DMS79 (cell line): ENCODE results near the gene NPRL2.

Experiments used
- DNase-seq: peaks from one replicate; lab custom pipeline; 2025; lab: John Stamatoyannopoulos, UW

Gene NPRL2

DNA sequence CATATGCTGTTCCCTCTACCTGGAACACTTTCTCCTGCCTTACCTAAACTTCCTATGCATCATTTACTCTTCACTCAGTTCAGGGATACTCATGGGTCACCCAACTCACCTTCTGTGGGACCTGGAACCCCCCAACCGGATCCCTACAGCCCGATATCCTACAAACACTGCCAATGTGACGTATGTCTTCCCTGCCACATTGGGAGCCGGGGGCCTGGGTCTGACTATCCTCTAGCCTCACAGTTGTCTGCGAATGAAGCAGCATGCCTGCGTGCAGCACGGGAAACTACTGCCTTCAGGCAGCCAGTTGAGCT, 405 bp downstream of the NPRL2 start:
- no peak for DNase-seq

DNA sequence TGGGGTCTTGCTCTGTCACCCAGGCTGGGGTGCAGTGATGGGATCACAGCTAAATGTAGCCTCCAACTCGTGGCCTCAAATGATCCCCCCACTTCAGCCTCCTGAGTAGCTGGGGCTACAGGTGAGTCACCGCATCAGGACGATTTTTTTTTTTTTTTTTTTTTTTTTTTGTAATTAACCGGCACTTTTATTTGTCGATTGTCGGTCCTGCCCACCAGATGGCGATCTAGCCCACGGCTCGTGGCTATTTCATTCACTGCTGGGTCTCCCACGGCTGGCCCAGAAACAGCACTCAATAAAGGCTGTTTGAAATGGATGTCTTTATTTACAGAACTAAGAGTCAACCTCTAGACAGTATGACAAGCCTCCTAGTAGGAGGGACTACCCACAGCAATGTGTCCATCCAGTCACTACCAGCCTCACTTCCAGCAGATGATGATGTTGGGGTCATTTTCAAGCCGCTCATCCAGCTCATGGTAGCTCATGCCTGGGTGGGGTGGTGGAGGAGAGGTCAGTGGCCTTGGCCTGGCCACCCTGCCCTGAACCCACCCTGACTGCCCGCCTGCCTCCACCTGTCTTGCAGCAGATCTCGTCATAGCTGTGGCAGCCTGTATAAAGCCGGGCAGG, 3.3 kb downstream of the NPRL2 start:
- DNase-seq = peak; percentile 42

DNA sequence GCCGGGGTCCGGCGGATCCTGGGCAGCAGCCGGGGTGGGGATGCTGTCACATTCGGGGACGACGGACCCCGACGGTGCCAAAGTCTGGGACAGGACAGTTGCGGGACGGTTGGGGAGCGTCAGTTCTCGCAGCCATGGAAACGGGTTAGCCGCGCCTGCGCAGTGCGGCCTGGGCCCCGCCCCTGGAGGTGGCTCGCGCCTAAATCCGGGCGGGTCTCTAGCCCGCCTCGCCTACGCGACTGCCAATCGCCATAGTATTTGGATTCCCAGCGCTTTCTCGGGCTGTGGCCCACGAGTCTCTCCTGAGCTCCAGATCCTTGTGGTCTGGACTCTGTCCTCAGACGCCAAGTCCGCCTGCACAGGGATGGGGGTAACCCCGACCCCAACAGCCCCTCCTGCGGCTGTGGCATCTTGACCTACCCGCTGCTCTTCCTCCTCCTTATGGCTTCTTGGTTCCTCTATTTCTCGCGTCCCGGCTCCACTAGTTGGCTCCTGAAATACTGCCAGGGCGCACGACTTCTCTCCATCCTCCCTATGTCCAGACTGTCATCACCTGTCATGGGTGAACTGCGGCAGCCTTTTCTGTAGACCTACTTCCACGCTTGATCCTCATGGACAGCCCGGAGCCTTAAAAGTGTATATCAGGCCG, 4.9 kb downstream of the NPRL2 start, which contains the start of gene ZMYND10:
TSS of gene ZMYND10 (minus strand) at position 147 of the 649 bp plus-strand sequence. CDS start 153 bp downstream, outside the sequence.
- no peak for DNase-seq

DNA sequence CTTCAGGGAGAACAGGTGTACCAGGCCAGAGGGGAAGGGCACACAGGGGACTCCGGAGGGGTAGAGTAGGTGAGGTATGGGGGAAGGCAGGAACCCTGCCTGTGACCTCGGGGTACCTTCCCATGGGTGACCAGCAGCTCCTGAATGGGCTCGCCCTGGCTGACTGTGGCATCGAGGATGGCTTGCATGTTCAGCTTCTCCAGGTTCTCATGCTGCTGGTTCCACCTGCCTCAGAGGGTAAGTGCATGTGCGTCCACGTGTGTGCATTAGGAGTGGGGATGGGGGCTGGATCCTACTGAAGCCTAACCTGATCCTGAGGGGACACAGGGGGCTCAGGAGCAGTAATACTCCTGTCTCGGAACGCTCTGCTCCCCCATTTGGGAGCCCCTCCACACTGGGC, 5.6 kb downstream of the NPRL2 start:
- DNase-seq = no peak

DNA sequence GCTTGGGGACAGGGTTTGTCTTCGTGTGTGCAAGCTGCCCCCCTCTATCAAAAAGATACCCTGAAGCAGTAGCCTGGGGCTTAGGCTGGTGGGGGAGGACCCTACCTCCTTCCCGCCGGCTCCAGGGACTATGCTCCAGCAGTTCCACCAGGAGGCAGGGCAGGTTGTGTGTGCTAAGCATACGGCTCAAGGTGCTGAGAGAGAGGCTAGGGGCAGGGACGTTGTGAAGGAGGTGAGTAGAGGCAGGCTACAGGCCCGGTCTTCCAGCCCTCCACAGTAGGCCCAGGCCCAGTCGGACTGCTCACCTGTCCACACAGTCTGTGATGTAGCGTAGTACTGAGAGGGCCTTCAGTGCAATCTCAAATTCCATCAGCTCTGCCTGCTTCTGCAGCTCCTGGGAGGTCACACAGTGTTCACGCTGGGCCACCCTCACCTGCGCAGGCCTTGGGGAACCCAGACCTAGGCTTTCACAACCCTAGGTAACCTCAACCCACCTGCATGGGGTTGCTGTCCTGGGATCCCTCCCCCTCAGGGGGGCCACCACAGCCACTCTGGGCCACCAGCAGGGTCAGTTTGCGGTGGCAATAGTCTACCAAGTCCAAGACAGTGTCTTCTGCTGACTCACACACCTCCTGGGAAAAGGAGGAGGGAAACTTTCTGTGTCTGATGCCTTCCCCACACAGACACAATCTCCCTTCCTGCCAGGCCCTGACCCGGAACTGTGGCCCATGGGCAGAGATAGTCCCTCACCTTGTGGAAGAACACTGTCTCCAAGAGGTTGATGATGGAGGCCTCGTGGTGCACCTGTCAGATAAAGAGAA, 7.6 kb downstream of the NPRL2 start:
- no peak for DNase-seq

DNA sequence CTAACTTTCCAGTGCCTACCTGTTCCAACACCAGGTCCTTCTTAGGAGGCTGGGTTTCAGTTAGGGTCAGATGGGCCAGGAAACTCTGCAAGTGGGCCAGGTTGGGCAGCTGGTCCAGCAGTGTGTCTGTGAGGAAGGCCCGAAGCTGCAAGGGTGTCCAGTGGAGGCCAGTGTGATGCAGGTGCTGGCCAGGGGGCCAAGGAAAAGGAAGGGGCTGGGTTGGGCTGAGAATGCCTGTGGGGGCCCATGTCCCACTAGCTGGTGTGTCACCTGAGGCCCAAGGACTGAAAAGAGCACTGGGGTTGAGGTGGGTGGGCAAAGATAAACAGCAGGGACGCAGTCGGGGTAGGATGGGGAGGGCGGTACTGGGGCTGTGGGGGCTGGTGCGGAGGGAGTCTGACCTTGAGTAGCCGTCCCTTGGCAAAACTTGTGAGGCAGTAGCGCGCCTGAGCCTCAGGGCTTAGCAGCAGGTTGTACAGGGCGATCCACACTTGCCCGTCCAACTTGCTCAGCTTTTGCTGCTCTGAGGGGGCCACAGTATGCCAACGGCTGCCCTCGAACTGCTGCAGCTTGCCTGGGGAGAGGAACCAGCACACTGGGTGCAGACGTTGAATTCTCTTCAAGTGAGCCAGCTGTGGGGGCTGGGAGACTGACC, 8.5 kb downstream of the NPRL2 start:
- no peak for DNase-seq

DNA sequence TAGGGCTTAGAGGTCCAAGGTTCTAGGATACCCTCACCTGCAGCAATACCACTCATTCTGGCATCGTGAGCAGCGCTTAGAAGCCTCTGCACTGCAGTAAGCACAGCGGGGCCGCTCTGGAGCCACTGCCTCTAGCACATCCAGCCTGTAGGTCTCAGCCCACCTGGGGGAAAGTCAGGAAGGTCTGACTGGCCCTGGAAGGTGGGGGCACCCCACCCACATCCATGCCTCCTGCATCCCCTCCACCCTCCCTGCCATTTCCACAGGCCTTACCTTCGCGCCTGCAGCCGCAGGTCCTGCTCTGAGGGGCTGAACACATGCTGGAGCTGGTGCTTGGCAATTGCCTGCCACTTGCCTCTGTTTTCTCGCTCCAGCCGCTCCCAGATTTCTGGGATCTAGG, 9.0 kb downstream of the NPRL2 start:
- no peak for DNase-seq

DNA sequence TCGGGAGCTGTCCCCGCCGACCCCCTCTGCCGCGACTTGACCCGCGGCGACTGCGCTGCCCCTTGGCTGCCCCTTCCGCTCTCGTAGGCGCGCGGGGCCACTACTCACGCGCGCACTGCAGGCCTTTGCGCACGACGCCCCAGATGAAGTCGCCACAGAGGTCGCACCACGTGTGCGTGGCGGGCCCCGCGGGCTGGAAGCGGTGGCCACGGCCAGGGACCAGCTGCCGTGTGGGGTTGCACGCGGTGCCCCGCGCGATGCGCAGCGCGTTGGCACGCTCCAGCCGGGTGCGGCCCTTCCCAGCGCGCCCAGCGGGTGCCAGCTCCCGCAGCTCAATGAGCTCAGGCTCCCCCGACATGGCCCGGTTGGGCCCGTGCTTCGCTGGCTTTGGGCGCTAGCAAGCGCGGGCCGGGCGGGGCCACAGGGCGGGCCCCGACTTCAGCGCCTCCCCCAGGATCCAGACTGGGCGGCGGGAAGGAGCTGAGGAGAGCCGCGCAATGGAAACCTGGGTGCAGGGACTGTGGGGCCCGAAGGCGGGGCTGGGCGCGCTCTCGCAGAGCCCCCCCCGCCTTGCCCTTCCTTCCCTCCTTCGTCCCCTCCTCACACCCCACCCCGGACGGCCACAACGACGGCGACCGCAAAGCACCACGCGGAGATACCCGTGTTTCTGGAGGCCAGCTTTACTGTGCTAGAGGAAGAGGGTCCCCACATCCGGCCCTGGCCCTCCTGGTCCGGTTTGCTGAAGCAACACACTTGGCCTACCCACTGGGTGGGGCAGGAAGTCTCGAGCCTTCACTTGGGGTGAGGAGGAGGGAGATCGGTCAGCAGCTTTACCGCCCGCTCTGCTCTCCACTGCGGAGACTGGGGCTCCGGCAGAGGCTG, 9.9 kb downstream of the NPRL2 start, which contains the start of gene RASSF1:
TSS of gene RASSF1 (minus strand) at position 389 of the 882 bp plus-strand sequence. CDS start at position 358, 31 bp downstream.
- no peak for DNase-seq

DNA sequence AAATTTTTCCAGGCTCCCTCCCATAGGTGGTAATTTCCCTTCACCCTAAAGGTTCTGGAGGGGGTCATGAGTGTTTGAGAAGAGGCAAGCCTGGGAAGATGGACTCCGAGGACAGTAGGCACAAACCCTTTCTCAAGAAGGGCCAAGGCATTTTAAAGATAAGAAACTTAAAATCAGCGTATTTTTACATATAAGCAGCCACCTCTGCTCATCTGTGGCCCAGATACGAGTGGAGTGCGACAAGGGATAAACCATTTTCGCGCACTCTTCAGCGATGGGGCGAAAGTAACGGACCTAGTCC, 10.5 kb downstream of the NPRL2 start:
- DNase-seq = no peak

DNA sequence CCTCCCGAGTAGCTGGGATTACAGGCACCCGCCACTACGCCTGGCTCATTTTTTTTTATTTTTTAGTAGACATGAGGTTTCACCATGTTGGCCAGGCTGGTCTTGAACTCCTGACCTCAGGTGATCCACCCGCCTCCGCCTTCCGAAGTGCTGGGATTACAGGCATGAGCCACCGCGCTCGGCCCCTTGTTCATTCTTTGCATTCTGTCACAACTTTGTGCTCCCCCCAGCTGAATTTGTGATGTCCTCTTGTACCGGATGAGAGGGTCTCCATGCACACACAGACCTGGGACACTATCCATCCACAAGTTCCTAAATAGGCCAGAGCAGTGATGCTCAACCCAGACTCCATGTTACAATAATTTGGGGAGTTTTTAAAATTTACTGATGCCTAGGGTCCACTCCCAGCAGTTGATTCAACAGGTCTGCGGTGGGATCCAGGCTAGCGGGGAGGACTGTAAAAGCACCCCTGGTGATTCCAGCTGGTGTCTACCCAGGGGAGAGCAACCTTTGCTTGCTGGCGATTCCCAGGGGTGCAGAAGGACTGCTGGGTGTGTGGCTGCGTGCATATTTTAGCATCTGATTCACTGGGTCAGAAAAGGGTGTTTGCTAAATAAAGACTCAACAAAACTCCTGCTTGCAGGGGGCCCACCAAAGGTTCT, 11.0 kb downstream of the NPRL2 start:
- DNase-seq = no peak

DNA sequence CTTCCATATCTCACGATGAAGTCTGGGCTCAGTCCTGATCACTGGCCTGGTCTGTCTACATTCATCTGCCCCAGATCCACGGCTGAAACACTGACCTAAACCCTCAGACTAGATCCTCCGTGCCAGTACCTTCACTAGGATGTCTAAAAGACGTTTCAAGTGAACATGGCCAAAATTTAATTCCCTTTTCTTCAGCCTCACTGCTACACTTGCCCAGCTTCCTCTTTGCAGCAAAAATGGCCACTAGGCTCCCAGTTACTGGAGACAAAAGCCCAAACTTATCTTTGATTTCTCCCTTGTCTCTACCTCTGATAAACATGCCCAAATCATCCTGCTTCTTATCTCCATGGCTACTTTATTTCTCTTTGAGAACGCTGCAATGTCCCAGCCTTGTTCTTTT, 11.6 kb downstream of the NPRL2 start:
- no peak for DNase-seq

DNA sequence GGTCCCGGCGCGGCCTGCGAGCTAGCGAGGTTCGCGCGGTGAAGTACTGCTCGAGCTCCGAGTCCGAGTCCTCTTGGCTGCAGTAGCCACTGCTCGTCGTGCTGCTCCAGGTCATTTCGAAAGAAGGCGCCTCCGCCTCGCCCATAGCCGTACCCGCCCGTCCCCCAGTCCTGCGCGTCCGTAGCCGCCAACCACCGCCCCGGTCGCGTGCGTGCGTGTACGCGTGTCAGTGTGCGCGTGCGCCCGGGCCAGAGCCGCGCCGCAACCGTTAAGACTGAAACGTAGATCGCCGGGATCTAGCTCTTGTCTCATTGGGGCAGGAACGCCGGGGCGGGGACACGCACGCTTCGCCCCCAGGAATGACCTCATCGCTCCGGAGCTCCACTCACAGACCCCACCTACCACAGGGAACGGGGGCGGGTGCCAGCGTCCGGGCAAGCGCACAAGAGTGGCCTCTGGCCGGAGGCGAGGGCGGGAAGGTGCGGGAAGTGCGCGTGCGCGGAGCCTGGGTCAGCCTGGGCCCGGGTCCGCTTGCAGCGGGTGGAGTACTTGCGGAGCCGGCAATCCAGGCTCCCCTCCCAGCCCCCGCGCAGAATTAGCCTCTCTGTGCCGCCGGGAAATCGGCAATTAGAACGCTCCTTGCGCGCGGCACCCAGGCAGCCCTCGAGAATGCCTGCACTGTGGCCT, 13.3 kb downstream of the NPRL2 start:
- DNase-seq = peak; percentile 90

DNA sequence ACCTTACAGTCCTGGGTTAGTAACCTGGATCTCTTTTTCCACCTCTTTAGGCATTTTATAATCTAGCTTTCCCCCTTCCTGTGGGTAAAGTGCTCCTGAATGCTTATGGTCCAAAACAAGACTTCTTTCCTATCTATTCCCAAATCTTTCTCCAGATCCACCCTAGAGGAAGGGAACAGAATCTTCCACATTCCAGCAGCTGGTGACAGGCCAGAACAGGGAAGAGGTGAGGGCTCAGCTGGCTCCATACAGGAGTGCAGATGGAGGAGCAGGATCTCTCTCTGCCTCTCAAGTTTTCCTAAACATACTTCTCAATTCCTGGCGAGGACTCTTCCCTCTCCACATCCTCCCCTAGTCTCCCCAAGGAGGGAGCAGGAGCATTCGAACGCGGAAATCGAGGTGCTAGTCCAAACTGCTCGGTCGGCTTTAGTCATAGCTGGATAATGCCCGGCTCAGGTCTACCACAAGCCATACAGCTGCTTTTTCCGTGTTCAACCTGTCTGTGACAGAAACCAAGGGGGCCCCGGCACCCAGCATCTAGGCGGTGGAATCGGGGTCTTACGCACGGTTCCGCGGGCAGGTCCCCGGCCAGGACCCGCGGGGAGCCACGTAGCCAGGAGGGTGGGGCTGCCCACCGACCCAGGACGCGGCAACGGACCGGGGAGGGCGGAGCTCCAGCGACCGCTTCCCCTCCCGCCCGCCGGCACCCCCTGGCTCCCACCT, 14.0 kb downstream of the NPRL2 start:
- no peak for DNase-seq

DNA sequence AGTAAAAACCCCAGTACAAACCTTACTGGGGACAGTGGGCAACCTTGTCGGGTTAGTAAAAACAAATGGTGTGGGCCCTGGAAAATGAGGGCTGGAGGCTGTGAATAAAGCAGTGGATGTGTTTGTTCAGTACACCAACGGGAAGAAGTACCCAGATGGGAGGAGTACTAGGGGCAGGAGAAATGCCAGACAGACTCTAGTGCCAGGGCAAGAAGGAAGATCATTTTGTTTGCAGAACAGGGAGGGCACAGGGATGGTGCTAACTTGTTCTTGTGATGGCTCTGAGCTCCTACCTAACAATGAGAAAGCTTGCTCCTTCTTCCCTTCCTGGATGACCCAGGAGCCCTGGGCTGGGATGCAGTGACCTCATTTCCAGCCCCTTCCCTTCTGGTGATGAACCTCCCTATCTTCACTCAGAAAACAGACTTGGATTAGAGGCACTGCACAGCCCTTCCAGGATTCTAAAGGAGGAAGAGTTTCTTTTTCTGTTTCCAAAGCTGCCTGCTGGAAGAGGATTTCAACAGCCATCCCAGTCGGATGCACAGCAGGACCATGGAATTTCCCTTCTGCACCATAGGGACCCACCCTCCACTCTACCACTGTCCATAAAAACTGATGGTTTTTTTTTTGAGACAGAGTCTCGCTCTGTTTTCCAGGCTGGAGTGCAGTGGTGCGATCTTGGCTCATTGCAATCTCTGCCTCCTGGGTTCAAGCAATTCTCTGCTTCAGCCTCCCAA, 16.1 kb downstream of the NPRL2 start:
- no peak for DNase-seq

DNA sequence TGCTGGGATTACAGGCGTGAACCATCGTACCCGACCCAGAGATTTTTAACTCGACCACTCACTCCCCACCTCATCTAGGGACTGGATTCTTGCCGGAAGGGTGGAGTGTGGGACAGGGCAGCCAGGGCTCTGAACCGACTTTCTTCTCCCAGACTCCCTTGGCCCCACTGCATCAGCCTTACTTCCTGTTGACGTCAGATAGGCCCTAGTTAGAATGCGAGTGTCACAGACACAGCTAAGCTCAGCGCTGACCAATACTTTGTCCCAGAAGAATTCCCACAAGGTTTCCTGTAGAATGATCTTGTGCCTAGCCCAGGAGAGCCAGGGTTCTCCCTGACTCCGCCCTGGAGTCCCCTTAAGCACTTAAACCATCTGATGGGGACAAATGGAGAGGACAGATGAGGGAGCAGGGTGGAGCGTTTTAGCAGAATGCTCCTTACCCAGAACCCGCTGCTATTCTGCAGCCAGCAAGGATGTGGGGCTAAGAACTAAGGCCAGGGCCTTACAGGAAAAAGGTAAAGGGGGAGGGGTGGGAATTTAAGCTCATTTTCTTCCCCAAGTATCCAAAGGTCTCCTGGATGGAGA, 16.7 kb downstream of the NPRL2 start:
- no peak for DNase-seq

DNA sequence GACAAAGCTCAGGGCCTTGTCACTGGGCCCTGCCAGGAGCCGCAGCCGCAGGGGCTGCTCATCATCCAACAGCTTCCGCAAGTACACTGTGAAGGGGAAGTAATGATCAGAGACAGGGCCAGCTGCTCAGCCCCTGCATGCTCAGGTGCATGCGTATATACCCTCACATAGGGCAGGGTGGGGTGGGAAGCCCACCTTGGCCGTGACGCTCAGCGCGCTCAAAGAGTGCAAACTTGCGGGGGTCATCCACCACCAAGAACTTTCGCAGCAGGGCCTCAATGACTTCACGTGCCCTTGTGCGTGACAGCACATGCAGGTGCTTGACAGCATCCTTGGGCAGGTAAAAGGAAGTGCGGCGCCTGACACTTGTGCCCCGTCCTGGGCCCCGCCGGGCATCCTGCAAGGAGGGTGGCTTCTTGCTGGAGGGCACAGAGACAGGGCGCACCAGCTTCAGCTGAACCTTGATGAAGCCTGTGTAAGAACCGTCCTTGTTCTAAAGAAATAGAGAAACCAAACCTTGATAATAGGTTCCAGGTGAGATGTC, 19.1 kb downstream of the NPRL2 start:
- DNase-seq = no peak

DNA sequence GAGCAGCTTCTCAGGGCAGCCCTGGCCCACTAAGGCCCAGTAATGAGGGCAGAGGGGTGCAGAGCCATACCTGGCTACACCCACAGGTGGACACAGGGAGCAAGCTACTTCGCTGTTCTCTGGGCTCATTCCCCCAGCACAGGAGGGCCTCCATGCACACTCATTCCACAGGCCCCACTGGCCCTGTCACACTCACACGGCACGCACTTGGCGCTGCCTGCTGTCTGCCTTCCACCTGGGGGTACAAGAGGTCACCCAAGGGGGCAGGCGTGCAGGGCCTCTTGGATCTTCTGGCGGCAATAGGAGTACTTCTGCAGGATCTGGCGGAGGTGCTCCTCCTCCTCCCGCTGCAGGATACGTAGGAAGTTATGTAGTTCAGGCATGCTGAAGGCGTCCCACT, 20.2 kb downstream of the NPRL2 start:
- no peak for DNase-seq

DNA sequence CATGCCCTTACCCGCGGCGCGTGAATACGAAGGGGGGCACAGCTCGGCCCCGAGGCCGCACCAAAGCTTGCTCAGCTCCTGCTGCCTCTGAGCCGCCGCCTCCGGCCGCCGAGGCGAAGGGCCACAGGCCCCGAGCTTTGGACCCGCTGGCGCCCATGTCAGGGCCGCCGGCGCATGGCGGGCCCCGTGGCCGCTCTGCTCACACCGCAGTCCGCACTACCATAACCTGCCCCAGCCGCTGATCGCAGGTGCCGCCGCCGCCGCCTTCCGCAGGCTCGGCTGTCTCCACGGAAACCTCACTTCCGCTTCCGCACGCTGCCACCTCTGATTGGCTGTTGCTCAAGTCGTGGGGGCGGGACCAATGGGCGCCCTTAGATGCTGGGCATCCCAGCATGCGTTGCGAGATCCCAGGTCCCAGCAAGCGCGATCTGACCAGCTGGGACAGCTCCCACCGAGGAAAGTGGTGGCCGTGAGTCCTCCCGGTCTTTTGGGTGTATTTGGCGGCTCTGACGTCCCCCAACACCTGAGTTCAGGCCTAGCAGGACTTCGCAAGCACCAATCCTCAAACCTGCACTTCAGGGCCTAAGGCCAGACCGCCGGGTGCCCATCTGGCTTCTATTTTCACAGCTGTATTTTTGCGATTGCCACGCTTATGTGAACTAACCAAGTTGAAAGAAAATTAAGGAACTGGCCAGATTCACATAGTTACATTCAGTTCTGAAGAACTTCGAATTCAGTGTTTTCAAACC, 22.5 kb downstream of the NPRL2 start, which contains the start of gene TUSC2:
TSS of gene TUSC2 (minus strand) at position 281 of the 749 bp plus-strand sequence. CDS start at position 157, 124 bp downstream.
- peak; percentile 73 for DNase-seq
